HS-5 (cell line): ENCODE results near the gene TPSB2.
"Not testable (repeated sequence)": the region's sequence is repeated elsewhere in the genome, so short reads cannot be mapped to it uniquely, and the experiment has no call there.

Source experiments
- DNase-seq: peaks from one replicate; pipeline ENCODE4 v3.0.0-alpha.2; 2012; ENCODE audit warnings: low read depth

Gene TPSB2

DNA sequence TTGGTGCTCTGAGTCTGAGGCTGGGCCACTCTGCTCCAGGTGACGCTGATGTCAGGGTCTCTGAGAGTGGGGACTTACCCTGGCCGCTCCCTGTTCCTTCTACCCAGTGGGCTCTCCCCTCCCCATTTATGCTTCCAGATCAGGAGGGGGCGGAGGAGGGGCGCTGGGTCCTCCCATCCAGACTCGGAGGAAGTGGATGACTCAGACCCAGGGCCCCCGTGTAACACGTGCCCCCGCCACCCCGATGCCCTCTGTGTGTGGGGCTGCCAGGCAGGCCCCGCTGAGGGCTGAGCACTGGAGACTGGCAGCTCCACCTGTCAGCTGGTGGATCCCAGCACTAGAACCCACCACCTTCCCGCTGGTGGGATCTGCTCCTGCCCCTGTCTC lies at the start of gene TPSB2:
Gene TPSB2 (minus strand): TSS at position 101 of the 387 bp plus-strand sequence. CDS start 233 bp downstream, outside the sequence.
- DNase-seq, result not testable (repeated sequence)

DNA sequence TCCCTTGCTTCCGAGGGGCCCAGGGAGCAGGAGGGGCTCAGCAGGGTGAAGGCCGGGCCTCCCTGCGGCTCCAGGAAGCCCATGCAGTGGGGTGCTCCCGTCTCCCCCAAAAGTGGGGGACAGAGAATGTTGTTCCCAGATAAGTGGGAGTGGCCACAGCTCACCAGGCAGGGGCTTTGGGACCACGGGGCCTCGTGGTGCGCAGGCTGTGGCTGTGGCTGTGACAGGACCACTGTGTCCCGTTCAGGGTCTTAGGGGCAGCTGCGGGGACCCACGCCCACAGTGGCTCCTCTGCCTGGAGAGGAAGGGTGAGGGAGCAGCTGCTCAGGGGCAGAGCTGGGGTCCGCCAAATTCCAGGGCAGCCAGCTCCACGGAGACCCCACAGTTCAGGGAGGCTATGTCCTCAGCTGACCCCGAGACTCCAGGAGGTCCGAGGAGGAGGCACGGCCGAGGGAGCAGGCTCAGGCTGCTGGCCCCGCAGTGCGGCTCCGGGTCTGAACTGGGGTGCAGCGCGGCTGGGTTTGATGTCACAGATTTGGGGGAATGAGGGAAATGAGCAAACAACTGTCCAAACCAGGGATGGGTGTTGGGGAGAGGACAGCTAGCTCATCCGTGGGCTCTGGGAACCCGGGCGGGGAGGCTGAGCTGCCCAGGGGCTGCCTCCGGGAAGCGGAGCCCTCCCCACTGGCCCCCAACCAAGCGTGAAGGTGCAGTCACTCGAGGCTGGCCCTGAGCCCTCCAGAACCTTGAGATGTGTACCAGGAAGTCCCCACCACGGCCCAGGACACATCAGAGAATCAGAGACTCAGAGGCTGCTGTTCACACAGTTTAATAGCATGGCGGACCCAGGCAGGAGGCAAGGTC lies 49.3 kb upstream of the TPSB2 start:
- no peak for DNase-seq

DNA sequence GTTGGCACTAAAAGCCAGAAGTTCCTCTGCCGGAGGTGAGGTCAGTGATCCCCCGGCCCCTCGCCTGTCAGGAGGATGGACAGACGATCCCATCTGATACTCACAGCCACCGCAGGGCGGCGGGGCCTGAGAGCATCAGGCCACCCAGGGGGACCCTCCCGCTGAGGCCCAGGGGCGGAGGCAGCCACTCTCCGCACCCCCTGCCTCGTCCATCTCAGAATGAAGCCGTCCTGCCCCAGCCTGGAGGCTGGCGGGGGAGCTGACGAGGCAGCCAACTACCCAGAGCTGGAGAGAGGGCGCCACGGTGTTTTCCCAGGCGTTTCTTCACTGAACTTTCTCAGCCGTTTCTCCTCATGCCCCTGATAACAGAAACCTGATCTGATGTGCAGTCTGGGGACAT lies 48.5 kb upstream of the TPSB2 start:
- no peak for DNase-seq

DNA sequence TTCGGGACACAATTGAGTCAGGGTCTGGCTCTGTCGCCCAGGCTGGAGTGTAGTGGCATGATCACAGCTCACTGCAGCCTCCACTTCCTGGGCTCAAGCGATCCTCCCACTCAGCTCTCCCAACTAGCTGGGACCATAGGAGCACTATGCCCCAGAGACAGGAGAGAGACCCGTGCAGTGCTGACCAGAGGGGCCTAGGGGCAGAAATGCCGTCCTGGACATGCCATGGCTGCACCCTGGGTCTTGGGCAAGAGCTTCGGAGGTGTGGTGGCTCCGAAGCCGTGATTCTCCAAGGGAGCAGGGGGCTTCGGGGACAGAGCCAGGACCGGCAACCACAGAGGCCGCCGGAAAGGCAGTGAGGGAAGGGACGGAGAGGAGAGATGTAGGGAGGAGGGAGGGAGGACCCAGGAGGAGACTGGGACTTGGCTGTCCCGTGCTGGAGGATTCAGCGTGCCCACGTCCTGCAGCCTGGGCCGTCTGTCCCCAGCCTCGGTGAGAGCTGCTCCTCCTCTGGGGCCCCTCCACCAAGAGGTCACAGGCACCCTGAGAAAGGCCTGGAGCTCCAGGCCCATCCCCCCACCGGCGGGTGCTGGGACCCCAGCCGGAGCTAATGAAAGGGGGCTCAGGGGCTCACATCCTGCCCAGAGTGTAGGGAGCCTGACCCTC lies 47.8 kb upstream of the TPSB2 start:
- DNase-seq, result no peak

DNA sequence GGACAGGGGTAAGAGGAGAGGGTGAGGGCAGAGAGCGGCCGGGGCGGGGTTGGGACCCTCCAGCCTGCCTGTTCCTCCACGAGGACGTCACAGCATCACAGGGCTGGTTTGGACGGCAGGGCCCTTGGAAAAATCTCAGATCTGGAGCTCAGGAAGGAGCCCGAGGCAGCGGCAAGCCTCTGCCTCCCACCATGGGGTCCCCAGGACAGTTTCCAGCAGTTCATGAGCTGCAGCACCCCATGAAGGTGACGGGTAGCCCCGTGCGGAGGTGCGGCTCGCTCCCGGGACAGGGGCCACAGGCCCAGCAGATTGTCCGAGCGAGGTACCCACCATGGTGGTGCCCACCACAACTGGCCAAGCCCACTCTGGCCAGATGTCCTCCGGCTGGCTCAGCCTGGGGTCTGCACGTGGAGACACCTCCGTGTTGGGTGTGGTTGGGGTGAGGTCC lies 47.2 kb upstream of the TPSB2 start:
- no peak for DNase-seq

DNA sequence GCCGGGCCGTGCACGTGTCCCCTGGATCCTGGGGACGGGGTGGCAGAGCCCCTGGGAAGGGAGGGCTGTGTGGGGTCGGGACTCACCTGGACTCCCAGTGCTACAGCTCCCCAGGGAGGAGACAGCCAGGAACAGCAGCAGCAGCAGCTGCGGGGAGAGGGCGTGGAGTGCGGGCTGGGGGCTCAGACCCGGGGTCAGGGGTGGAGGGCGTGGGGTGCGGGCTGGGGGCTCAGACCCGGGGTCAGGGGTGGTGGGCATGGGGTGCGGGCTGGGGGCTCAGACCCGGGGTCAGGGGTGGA lies 46.5 kb upstream of the TPSB2 start:
- no peak for DNase-seq

DNA sequence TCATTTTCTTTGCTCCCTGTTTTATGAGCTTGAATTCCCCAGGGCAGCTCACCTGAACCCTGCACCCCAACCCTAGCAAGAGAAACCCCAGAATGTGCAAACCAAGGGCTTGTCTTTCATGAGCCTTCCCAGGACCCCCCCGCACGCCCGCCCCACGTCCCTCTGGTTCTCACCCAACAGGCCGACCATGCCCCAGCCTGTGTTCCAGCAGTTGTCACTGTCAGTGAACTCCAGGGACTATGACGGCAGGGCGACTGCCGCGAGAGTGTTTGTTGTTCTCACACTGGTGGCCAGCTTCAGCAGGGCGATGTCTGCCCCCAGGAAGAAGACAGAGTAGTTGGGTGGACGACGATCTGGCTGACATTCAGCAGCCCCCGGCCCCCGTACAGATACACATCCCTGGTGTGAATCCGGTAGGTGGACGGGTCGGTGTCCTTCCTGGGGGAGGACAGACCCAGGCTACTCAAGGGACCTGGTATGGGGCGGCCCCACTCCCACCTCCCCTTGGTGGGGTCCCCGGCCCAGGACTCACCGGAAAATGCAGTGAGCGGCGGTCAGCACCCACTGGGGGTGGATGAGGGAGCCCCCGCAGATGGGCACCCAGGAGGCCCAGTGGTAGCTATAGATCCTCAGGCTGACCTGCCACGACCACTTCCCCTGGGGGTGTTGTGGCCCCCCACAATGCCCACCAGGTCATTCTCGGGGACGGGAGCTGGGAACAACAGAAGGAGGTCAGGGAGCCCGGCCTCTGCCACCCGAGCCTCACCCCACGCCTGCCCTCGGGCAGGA lies 46.0 kb upstream of the TPSB2 start:
- no peak for DNase-seq

DNA sequence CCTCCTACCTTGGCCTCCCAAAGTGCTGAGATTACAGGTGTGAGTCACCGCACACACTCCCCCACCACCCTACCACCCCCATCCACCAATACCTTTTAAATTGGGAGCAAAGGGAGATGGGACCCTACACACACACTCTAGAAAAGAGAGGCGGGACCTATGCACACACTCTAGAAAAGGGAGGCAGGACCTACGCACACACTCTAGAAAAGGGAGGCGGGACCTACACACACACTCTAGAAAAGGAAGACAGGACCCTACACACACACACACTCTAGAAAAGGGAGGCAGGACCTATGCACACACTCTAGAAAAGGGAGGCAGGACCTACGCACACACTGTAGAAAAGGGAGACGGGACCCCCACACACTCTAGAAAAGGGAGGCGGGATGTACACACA lies 44.8 kb upstream of the TPSB2 start:
- DNase-seq, result no peak

DNA sequence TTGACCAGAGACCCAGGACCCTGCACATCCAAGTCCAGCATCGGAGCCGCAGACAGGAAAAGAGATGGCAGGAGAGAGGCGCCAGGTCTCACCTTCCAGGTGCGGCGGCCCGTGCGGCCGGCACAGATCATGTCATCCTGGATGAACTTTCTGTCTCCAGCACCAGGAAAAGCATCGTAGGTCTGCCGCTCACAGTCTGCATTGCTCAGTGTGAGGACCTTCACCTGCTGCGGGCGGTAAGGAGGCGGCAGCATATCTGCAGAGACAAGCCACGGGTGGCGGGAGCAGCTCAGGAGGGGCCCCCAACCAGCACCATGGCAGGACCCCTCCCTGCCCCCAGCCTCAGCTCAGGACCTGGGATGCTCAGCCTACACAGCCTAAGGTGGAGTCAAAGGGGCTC lies 43.8 kb upstream of the TPSB2 start:
- DNase-seq, result no peak

DNA sequence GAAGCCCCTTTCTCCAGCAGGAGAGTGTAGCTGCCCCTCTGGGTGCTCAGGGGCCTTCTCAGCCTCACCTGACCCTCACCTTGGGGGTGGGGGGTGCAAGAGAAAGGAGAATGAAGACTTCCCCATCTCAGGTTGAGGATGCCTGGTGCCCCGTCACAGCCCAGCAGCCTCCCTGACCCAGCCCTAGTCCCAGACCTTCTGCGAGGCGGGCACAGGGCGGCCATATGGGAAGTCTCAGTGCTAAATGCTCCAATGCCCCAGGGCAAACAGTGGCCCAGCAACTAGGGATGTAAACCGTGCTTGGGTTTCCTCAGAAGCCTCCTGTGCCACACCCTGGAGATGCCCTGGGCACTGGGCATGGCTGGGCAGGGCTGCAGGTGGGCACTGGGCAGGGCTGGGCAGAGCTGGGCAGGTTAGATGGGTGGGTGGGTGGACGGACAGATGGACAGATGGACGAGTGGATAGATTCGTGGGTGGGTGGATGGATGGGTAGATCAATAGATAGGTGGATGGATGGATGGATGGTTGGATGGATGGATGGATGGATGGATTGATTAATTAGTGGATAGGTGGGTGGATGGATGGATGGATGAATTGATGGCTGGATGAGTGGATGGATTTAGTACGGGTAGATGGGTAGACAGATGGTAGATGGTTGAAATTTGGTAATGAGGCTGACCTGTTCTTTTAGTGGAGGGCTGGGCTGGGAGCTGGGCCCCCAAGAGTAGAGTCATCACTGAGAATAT lies 42.6 kb upstream of the TPSB2 start:
- DNase-seq, result no peak

DNA sequence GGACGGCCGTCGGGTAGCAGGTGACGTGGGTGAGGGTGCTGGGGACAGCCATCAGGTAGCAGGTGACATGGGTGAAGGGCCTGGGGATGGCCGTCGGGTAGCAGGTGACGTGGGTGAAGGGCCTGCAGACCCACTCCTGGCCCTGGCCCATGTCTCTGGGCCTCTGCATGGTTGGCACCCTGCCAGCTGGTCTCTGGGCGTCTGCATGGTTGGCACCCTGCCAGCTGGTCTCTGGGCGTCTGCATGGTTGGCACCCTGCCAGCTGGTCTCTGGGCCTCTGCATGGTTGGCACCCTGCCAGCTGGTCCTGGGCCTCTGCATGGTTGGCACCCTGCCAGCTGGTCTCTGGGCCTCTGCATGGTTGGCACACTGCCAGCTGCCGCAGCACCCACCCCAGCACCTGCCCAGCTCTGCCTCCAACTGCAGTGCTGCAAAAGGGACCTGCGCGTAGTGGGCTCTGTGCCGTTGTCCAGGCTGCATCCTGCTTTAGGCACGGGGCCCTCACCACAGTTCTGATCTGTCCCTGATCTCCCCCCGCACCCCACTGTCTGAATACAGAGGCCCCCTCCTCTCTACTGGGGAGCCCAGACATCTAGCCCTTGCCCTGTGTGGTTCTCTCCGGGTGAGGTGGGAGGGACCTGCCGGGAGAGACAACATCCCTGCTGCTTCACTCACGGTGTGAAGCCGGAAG lies 41.9 kb upstream of the TPSB2 start:
- DNase-seq, result not testable (repeated sequence)

DNA sequence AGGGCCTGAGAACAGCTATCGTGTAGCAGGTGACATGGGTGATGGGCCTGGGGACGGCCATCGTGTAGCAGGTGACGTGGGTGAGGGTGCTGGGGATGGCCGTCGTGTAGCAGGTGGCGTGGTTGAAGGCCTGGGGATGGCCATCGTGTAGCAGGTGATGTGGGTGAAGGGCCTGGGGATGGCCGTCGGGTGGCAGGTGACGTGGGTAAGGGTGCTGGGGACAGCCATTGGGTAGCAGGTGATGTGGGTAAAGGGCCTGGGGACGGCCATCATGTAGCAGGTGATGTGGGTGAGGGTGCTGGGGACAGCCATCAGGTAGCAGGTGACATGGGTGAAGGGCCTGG lies 41.4 kb upstream of the TPSB2 start:
- DNase-seq, result no peak

DNA sequence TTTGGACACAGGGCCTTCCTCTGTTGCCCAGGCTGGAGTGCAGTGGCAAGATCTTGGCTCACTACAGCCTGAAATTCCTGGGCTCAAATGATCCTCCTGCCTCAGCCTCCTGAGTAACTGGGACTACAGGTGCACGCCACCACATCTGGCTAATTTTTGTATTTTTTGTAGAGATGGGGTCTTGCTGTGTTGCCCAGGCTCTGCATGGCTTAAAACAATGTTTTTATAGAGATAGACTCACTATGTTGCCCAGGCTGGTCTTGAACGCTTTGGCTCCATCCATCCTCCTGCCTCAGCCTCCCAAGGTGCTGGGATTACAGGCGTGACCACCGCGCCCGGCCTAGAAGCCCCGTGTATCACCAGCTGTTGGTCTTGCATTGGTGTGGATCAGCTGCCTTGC lies 39.4 kb upstream of the TPSB2 start:
- DNase-seq, result not testable (repeated sequence)

DNA sequence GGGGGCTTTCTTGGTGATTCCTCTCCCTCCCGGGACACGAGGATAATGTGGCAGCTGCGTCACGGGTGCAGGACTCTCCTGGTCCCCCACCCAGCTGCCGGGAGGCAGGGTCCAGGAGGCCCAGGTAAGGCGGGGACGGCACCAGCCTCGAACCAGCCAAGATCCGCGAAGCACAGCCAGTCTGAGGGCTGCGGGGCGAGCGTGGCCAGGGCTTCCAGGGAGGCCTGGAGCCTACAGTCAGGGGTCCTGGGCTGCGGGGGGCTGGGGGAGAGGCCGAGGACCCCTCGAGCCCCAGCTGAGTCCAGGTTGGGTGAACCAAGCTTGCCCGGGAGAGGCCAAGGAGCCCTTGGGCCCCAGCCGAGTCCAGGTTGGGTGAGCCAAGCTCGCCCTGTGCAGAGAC lies 35.8 kb upstream of the TPSB2 start:
- no peak for DNase-seq

DNA sequence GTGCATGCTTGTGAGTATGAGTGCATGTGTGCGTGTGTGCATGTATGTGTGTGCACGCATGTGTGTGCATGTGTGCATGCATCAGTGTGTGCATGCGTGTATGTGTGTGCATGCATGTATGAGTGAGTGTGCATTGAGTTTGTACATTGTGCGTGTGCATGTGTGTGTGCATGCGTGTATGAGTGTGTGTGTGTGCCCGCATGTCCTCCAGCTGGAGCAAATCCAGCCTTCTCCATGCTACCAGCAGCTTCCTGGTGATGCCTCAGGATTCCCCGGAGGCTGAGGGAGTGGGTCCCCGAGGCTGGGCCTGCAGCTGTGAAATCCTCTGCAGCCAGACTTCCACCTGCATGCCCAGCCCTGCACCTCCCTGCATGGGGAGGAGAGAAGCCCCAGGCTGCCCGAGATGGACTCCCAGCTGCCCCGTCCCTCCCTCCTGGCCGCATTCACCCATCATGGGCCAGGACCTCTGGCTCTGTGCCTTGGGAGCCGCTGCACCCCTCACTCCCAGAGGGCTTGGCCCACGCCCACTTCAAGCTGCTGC lies 35.2 kb upstream of the TPSB2 start:
- no peak for DNase-seq

DNA sequence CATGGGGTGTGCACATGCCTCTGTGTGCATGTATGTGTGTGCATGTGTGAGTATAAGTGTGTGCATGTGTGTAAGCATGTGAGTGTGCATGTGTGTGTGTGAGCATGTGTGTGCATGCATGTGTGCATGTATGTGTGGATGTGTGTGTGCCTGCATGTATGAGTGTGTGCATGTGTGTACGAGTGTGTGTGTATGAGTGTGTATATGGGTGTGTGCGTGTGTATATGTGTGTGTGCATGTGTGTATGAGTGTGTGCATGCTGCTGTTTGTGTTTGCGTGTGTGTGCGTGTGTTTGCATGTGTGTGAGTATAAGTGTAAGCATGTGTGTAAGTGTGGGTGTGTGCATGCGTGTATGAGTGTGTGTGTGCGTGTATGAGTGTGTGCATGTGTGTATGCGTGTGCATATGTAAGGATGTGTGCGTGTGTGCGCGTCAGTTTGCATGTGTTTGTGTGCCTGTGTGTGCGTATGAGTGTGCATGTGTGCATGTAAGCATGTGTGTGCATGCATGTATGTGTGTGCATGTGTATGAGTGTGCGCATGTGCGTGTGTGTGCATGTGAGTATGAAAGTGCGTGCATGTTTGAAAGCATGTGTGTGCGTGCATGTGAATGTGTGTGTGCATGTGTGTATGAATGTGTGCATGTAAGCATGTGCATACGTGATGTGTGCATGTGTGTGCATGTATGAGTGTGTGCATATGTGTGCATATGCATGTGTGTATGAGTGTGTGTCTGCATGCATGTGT lies 34.5 kb upstream of the TPSB2 start:
- no peak for DNase-seq

DNA sequence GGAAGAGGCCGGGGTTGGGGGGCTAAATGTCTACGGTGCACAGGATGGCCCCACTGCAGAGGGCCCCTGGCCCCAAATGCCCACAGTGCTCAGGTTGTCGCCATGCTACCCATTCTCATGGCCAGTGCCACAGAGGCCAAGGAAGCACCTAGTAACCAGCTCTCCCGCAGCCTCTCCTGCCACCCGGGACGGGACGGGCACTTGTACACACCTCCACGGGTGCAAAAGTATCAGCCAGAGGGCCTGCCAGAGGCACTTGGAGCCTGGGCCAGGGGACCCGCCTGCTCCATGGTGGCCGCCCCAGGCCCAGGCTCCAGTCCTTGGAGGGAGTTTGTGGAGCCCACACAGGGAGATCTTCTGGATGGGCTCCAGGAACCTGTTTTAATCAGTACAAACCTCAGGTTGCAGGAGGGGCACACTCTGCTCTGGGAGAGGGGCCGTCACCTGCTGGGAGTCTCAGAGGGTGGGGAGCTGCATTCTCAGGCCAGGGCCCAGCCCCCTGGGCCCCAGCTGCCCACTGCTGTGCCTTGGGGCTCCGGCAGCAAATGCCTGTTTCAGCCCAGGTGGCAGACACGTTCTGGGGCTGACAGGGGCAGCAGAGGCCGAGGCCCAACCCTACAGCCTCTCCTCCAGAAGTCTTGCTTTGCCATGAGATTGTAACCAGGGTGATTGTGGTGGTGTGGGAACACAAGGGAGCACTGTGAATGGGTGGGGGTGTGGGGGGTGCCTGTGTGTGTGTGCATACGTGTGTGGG lies 33.8 kb upstream of the TPSB2 start:
- no peak for DNase-seq

DNA sequence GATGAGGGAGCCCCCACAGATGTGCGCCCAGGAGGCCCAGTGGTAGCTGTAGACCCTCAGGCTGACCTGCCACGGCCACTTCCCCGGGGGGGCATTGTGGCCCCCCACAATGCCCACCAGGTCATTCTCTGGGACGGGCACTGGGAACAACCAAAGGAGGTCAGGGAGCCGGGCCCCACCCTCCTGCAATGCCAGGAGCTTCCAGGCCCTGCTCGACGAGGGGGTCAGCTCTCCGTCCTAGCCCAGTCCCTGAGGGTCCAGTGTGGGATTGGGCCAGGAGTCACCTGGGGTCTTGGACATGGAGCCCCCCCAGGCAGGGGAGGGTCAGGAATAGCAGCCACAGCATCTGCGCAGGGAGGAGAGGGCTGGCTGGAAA lies 32.9 kb upstream of the TPSB2 start:
- DNase-seq, result no peak

DNA sequence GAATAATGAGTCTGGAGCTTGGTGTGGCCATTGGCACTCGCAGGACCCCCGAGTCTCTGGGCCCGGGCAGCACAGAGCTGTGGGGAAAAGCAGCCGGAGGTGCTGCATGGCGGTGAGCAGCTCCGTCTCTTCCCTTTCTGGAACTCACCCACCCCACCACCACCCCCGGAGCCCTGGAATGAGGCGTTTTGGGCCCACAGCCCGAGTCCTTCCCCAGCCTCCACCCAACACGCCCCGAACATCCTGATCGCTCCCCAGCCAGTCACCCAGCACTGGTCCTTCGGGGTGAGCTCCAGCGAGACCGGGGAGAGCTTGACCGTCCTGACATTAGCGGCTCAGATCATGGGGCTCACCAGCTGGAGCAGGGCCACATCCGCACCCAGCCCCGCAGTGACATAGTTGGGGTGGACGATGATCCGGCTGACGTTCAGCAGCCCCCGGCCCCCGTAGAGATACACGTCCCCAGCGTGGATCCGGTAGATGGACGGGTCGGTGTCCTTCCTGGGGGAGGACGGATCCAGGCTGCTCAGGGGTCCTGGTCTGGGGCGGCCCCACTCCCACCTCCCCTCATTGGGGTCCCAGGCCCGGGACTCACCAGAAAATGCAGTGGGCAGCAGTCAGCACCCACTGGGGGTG lies 32.3 kb upstream of the TPSB2 start:
- no peak for DNase-seq
